GM10266 (cell line): Measurements from ENCODE around the gene SMIM15.

Source experiments
- DNase-seq: peaks from one replicate; pipeline ENCODE4 v3.0.0; 2012; ENCODE audit errors: extremely low spot score
- TF ChIP-seq, protein P1 (sequence below): IDR thresholded peaks from 2 replicates; pipeline ENCODE4 v1.5.1; 2012; ENCODE audit warnings: mild to moderate bottlenecking, low read depth; ENCODE audit not compliant: control insufficient read depth, insufficient read depth; ENCODE audit errors: missing control alignments

The SMIM15 gene

DNA sequence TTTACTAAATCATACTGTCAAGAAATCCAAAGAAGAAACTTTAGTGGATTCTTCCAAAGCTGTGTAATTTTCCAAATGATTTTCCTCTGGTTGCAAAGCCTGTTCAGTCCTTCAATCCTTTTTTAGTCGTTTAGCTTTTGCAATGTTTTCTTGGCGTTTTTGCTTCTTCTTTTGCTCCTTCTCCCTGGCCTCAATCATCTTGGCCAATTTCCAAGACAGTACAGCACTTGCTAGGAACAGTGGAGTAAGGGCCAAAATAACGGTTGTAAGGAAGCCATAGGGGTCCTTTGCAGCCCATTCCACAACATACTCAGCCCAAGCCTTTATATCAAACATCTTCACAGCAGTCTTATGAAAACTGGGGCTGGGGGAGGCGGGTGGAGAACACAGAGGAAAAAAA is 2.4 kb downstream of the SMIM15 start:
- DNase-seq = no peak

DNA sequence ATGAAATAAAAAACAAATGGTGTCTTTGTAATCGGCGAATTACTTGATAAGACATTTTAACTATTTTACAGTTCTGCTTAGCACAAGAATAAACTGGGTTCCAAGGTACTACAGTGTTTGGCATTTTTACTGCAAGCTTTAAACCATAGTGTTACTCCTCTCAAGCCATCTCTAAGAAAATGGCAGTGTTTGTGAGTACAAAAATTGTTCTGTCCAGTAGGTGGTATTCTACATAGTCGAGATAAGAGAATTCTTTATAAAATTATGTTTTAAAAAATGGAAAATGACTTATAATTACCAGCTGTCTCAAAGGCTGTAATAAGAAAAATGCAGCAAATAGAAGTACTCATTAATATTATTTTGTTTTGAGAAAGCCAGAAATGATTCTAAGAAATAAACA is 3.2 kb downstream of the SMIM15 start:
- TF ChIP-seq, protein P1, sequence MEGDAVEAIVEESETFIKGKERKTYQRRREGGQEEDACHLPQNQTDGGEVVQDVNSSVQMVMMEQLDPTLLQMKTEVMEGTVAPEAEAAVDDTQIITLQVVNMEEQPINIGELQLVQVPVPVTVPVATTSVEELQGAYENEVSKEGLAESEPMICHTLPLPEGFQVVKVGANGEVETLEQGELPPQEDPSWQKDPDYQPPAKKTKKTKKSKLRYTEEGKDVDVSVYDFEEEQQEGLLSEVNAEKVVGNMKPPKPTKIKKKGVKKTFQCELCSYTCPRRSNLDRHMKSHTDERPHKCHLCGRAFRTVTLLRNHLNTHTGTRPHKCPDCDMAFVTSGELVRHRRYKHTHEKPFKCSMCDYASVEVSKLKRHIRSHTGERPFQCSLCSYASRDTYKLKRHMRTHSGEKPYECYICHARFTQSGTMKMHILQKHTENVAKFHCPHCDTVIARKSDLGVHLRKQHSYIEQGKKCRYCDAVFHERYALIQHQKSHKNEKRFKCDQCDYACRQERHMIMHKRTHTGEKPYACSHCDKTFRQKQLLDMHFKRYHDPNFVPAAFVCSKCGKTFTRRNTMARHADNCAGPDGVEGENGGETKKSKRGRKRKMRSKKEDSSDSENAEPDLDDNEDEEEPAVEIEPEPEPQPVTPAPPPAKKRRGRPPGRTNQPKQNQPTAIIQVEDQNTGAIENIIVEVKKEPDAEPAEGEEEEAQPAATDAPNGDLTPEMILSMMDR = no peak
- DNase-seq = no peak

More for the DNA sequence above, 2.4 kb downstream of the SMIM15 start:
- TF ChIP-seq, protein P1 = no peak

DNA sequence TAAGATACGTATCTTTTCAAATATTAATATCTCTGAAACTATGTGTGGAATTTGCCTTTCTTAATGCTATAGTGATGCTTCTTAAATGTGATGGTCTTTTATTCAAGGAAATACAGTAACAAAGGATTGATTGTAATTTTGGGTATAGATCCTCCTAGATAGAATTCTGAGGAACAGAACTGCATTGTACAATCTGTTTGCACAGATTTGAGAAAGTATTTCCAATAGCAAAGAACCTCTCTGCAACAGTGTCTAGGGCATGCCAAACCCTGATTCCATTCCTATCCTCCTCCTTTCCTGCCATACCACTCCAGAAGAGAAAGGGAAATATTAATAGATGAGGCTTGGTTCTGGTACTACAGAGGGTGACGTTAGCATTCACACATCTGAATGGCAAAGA is 10.4 kb downstream of the SMIM15 start:
- TF ChIP-seq, protein P1 = no peak
- no peak for DNase-seq

DNA sequence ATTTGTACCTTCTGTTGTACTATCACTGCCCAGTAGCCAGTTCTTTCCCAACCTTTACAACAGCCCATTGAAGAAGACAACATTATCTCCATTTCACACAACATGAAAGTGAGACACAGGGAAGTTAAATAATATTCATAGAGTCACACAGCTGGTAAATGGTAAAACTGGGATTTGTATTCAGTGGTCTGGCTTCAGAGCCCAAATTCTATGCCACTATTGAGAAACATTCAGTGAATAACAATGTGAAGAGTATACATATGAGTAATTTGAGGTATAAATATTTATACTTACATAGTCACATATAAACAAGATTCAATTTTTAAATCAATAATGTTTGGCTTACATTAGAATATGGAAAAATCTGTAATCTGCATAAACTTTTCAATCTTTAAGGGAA is 13.8 kb downstream of the SMIM15 start:
- no peak for DNase-seq
- TF ChIP-seq, protein P1 = no peak

DNA sequence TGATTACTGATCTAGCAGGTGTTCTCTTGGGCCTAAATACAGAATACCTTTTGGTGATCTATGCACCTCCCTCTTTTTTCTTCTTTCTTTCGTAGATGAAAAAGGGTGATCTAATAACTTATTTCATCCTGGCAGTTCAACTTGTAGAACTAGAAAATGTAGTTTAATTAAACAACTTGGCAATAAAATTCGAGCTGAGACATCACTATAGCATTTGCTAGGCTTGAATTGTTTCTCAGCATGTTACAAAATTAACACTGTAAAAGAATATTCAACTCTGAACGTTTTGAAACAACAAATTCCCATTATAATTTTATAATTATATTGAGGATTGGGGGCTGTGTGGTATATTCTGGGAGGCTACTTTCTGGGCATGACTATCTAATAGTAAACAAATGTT is 19.5 kb downstream of the SMIM15 start:
- no peak for DNase-seq
- TF ChIP-seq, protein P1 = no peak

DNA sequence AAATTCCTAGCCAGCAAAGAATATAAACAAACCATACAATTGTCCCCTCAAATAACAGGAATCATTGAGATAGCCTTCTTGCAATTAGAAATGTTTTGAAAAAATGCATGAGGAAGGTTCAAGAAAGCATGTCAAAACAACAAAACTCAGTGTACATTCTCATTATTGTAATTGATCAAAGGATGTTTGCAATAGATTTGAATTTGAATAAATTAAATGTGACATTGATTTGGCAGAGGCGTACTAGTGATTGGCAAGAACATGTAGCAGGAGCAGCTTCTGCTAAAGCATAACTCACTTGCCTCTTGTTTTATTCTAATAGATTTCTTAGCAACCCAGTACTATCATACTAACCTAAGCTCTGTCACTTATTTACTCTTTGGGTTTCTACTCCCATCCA is 19.9 kb downstream of the SMIM15 start:
- TF ChIP-seq, protein P1 = no peak
- no peak for DNase-seq

DNA sequence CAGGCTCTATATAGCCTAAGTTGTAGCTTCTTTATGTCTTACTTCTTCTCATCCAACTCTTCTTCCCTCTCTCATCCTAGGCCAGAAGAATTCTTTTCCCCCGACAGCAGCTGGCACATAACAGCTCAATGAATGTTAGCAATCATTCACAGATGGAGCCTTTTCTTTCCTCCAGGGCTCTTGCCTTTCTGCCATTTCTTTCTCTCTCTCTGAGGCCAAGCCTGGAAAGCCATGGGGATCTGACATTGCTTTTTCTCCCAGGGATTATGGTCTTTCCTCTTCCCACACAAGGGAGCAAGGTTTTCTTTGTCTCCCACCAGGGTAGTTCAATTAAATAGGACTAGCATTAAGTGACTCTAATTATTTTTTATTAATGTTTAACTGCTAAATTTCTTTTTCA is 20.5 kb downstream of the SMIM15 start:
- TF ChIP-seq, protein P1 = no peak
- DNase-seq = no peak
